Ovary (tissue), 9 donors: ENCODE measurements around the gene WDR53. TPM values are rescaled to one million over a fixed set of nuclear protein-coding genes. Genes with fewer than 3 reads are reported as not detected.

Experiments used
- DNase-seq, 5 donors: peaks; one replicate each; pipeline ENCODE4 v3.0.0-alpha.2; 2019 to 2020
- H3K27ac ChIP-seq, 2 donors: fragments of 200-600 bp; one replicate each; pipeline versions ENCODE4 v1.5.1 to v1.8.0; 2019 to 2022
- H3K27me3 ChIP-seq: fragments of 200-600 bp; one replicate; pipeline ENCODE4 v1.8.0; 2022
- H3K36me3 ChIP-seq: fragments of 200-600 bp; sonication (generic); one replicate; pipeline ENCODE4 v1.5.1; 2019
- H3K4me1 ChIP-seq: one replicate; pipeline ENCODE4 v1.8.1; 2013; ENCODE audit warnings: mild to moderate bottlenecking, moderate library complexity; ENCODE audit not compliant: insufficient read depth
- H3K4me3 ChIP-seq: fragments of 200-600 bp; sonication (generic); one replicate; pipeline ENCODE4 v1.5.1; 2017
- H3K9me3 ChIP-seq, 2 donors: fragments of 200-600 bp in 1 of 2; sonication (generic) in 1 of 2; one replicate each; pipeline versions ENCODE4 v1.5.1 to v1.8.1; 2013 to 2019; ENCODE audit warnings: mild to moderate bottlenecking in 1 of 2, moderate library complexity in 1 of 2
- EP300 ChIP-seq: sonication (generic); formaldehyde crosslinking; IDR thresholded peaks from one replicate; pipeline ENCODE4 v1.6.1; 2017; ENCODE audit warnings: antibody characterized with exemption
- POLR2A ChIP-seq: fragments of 450-650 bp; IDR thresholded peaks from one replicate; pipeline ENCODE4 v1.6.1; 2017; ENCODE audit warnings: antibody characterized with exemption, mild to moderate bottlenecking, moderate library complexity
- WGBS, 3 donors: extraction: QIAGEN DNeasy Blood & Tissue Kit in 1 of 3; methylation state at CpG; one replicate each; pipeline versions ENCODE4 v1.1.5 to v1.1.7; 2013 to 2017; 5-methylcytosine and 5-hydroxymethylcytosine counted together
- intact Hi-C, 4 donors: fragments of 100-400 bp; cut with DNase I; formaldehyde crosslinking; loops; one replicate each; pipeline versions ENCODE4 v1.11.0 to v1.15.1; 2022 to 2023
- polyA plus RNA-seq, 2 donors: library from polyadenylated mRNA; stranded (reverse); fragments of 200-250 nt in 1 of 2; fragments of 350-450 nt in 1 of 2; fragmentation: Illumina TruSeq in 1 of 2; extraction: RNeasy Lipid Tissue Mini Kit (QIAGEN cat#74804) in 1 of 2; gene quantifications; one replicate each; pipeline ENCODE4 v1.2.3, GENCODE V29; 2013 to 2014
- total RNA-seq, 7 donors: library from RNA; depleted of rRNA in 2 of 7; stranded (reverse); fragments of >200 nt in 2 of 7; fragmentation: NEBNext Ultra II Directional in 3 of 7; extraction: Animal tissue kit (Norgen Biotek cat#: 25700) in 3 of 7; gene quantifications; one replicate each; pipeline versions ENCODE4 v1.1.0 to v1.2.4, GENCODE V29; 2016 to 2023
- TF ChIP-seq, protein P1 (sequence below), 3 donors: fragments of 450-650 bp in 2 of 3; fragments of 200-600 bp in 1 of 3; IDR thresholded peaks; one replicate each; pipeline versions ENCODE4 v1.5.1 to v1.8.0; 2016 to 2022; ENCODE audit warnings: antibody characterized with exemption in 3 of 3, mild to moderate bottlenecking in 1 of 3
- donor health status: DM: no; HTN: no; CAD: no; lungs with moderate emphysema.
- donor health status: DM: no; HTN: no; CAD: no.
- donor health status: Bipolar disorder and iron deficiency.
- donor health status: DM: yes; HTN: yes; CAD: no.
- donor health status: DM: no; HTN: no; CAD: no.
- donor health status: DM: yes; HTN: yes; CAD: no.

Gene WDR53
- total and polyA plus RNA-seq, 9 donors, result 3.0 to 14.1 (median 11.6) TPM

DNA sequence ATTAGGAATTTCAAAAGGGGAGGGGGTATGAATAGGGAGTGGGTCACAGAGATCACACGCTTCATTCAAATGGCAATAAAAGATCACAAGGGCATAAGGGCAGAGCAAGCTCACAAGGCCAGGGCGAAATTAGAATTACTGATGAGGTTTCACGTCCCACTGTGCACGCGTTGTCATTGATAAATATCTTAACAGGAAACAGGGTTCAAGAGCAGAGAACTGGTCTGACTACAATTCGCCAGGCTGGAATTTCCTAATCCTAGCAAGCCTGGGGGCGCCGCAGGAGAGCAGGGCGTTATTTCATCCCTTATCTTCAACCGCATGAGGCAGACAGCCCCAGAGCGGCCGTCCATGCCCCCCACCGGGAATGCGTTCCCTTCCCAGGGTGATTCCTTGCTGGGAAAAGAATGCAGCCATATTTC is 35.1 kb downstream of the WDR53 start:
- Histone ChIP-seq H3K4me1 (peaks cover 4% of the 10 kb centered on the region), H3K27me3 (no peaks in the 10 kb centered on the region), H3K9me3 (peaks cover 0 to 3% of the 10 kb centered on the region in 2 donors), H3K4me3 (no peak overlapping the region), H3K36me3 (no peaks in the 10 kb centered on the region), H3K27ac (no peak overlapping the region)
- WGBS, 3 donors, result 17 to 28% (median 27%) methylated on average over 14 of the region's 14 CpGs
- TF ChIP-seq, protein P1, sequence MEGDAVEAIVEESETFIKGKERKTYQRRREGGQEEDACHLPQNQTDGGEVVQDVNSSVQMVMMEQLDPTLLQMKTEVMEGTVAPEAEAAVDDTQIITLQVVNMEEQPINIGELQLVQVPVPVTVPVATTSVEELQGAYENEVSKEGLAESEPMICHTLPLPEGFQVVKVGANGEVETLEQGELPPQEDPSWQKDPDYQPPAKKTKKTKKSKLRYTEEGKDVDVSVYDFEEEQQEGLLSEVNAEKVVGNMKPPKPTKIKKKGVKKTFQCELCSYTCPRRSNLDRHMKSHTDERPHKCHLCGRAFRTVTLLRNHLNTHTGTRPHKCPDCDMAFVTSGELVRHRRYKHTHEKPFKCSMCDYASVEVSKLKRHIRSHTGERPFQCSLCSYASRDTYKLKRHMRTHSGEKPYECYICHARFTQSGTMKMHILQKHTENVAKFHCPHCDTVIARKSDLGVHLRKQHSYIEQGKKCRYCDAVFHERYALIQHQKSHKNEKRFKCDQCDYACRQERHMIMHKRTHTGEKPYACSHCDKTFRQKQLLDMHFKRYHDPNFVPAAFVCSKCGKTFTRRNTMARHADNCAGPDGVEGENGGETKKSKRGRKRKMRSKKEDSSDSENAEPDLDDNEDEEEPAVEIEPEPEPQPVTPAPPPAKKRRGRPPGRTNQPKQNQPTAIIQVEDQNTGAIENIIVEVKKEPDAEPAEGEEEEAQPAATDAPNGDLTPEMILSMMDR (IDR thresholded peaks at IDR 0.05), result no peak
- TF ChIP-seq POLR2A (no peak), EP300 (no peak)
- no peak for DNase-seq
- intact Hi-C loops, result no loop called here

- peaks cover 0 to 3% of the 10 kb centered on the region in 2 donors for H3K9me3 ChIP-seq
- H3K27ac ChIP-seq, result no peak overlapping the region
- no peak for DNase-seq
- H3K4me1 ChIP-seq, result peaks cover 4% of the 10 kb centered on the region
- intact Hi-C loops, result no loop called here
- 74 to 92% (median 83%) methylated on average over 4 of the region's 4 CpGs for WGBS, 3 donors
- no peaks in the 10 kb centered on the region for H3K36me3 ChIP-seq
- no peak for TF ChIP-seq EP300
- no peak for TF ChIP-seq POLR2A
- TF ChIP-seq, protein P1 (IDR thresholded peaks at IDR 0.05), result no peak
- no peaks in the 10 kb centered on the region for H3K27me3 ChIP-seq
- H3K4me3 ChIP-seq, result no peak overlapping the region
Measured at GRCh38 chr3:196531418-196531817, 36.9 kb downstream of the WDR53 start.

DNA sequence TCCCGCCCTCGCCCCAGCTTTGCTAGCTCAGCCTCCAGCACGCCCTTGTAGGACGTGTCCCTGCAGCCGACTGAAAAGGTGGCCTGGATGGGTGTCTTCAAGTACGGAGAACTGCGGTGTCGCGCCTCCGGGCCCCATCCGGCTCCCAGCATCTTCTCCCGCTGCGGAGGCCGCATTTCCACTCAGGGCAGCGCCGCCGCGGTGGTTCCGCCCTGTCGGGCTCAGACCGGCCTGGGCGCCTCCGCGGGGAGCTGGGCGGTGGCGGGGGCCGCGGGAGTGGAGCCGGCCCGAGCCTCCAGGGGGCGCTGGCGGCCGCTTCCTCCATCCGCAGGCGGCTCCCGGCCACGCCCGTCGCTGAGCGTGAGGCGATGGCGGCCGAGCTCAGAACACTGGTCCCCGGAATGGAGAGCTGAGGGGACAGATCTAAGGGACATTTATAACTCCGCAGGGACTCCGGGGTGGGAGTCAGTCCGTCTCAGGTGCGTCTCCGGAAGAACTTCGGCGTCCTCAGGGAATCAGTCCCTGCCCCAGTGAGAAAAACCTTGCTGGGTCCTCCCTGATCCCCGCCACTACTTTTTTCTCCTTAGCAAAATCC is 39.6 kb downstream of the WDR53 start:
- TF ChIP-seq, protein P1 (IDR thresholded peaks at IDR 0.05), result peak in 1 of 3 donors; percentile 56
- TF ChIP-seq POLR2A, result no peak
- 3 to 4% (median 3%) methylated on average over 43 to 52 of the region's 52 CpGs for whole genome bisulfite sequencing, 3 donors
- Histone ChIP-seq H3K9me3 (peaks cover 0 to 3% of the 10 kb centered on the region in 2 donors), H3K27me3 (no peaks in the 10 kb centered on the region), H3K4me3 (peak overlapping the region; percentile 22), H3K27ac (no peak overlapping the region), H3K4me1 (peaks cover 4% of the 10 kb centered on the region), H3K36me3 (no peaks in the 10 kb centered on the region)
- peak; percentile 21 to 66 (median 42) for DNase-seq
- intact Hi-C loops, result no loop called here

DNA sequence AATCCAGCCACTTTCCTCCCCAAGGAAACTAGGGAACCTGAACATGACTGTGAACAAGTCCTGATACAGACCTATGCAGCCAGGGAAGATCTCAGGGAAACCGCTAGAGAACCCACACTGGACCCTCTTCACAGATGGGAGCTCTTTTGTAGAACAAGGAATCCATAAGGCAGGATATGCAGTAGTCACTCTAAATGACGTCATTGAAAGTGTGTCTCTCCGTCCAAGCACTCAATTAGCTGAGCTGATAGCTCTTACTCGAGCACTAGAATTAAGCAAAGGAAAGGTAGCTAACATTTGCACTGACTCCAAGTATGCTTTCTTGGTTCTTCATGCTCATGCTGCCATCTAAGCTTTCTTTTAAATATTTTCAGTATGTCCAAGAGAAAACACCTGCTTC is 43.2 kb downstream of the WDR53 start:
- H3K27ac ChIP-seq, result no peak overlapping the region
- H3K4me3 ChIP-seq, result no peak overlapping the region
- intact Hi-C loops, result no loop called here
- no peak for DNase-seq
- 81 to 84% (median 83%) methylated on average over 4 of the region's 4 CpGs for WGBS, 3 donors
- H3K9me3 ChIP-seq, result no peaks in the 10 kb centered on the region
- H3K36me3 ChIP-seq, result no peaks in the 10 kb centered on the region
- no peak for TF ChIP-seq POLR2A
- TF ChIP-seq, protein P1 (IDR thresholded peaks at IDR 0.05), result no peak
- TF ChIP-seq EP300, result no peak
- no peaks in the 10 kb centered on the region for H3K27me3 ChIP-seq
- H3K4me1 ChIP-seq, result peaks cover 4% of the 10 kb centered on the region
